ENCODE measurements around the gene TSR3.

Gene TSR3

DNA sequence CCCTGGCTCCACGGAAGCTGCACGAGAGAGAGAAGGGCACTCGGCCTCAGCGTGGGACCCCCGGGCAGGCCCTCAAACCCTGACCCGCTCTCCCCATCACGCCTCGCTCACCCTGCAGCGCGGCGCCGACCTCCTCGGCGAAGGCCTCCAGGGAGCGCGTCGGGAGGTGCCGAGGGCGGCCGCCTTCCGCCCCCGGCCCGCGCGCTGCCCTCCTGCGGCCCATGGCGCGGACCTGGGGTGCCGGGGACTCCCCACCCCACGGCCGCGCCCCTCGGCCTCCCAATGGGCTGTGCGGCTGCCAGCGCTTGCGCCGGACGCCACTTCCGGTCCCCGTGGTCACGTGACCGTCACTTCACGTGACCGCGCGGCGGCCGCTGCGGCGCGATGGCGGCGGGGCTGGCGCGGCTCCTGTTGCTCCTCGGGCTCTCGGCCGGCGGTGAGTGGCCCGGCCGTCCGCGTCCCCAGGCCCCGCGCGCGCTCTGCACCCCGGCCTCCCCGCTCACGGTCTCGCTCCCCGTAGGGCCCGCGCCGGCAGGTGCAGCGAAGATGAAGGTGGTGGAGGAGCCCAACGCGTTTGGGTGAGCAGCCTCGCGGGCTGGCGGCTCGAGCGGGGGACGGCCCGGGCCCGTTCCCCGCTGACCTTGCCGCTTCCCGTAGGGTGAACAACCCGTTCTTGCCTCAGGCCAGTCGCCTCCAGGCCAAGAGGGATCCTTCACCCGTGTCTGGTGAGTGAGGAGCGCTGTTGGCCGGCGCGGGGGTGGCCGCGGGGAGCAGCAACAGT, at the start of gene TSR3, which contains the start of gene GNPTG:
TSR3 (minus strand) TSS at position 297 of the 781 bp plus-strand sequence; CDS start at position 223, 74 bp downstream.
GNPTG (plus strand) TSS at position 350 of the 781 bp plus-strand sequence; CDS start at position 385, 35 bp downstream.
- no peaks in the 10 kb centered on the region for H3K9me3 ChIP-seq (ENCODE audit: insufficient read depth, low read length)
- no peak within 1 kb of the TSS for H3K27ac ChIP-seq (ENCODE audit: low read depth, low read length)
- H4K20me1 ChIP-seq (ENCODE audit: low read depth, low read length): no peaks in the 10 kb centered on the region
- H2AFZ ChIP-seq (ENCODE audit: low read depth, low read length, severe bottlenecking): peak within 1 kb of the TSS; percentile 76
- H3K9ac ChIP-seq (ENCODE audit: low read length): peak within 1 kb of the TSS; percentile 77
- peaks cover 42% of the 10 kb centered on the region for H3K79me2 ChIP-seq (ENCODE audit: insufficient read depth, low read length)
- H3K4me2 ChIP-seq (ENCODE audit: low read depth, low read length, poor library complexity, severe bottlenecking): peak within 1 kb of the TSS; percentile 89
- no peaks in the 10 kb centered on the region for H3K36me3 ChIP-seq (ENCODE audit: low read length)
- no peaks in the 10 kb centered on the region for H3K9me2 ChIP-seq (replicated peaks; ENCODE audit: insufficient read depth, low read length)
- H3F3A ChIP-seq (ENCODE audit: insufficient read depth): no peaks in the 10 kb centered on the region
- peak within 1 kb of the TSS; percentile 70 for H3K4me3 ChIP-seq (ENCODE audit: insufficient read depth, low read length, poor library complexity, severe bottlenecking)
- H3K27me3 ChIP-seq (ENCODE audit: low read length): no peaks in the 10 kb centered on the region
- TF ChIP-seq, protein P1, sequence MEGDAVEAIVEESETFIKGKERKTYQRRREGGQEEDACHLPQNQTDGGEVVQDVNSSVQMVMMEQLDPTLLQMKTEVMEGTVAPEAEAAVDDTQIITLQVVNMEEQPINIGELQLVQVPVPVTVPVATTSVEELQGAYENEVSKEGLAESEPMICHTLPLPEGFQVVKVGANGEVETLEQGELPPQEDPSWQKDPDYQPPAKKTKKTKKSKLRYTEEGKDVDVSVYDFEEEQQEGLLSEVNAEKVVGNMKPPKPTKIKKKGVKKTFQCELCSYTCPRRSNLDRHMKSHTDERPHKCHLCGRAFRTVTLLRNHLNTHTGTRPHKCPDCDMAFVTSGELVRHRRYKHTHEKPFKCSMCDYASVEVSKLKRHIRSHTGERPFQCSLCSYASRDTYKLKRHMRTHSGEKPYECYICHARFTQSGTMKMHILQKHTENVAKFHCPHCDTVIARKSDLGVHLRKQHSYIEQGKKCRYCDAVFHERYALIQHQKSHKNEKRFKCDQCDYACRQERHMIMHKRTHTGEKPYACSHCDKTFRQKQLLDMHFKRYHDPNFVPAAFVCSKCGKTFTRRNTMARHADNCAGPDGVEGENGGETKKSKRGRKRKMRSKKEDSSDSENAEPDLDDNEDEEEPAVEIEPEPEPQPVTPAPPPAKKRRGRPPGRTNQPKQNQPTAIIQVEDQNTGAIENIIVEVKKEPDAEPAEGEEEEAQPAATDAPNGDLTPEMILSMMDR (IDR thresholded peaks at IDR 0.05; ENCODE audit: insufficient read depth, low read length, poor library complexity, severe bottlenecking): no peak
- no peak for TF ChIP-seq EZH2phosphoT487 (conservative IDR thresholded peaks at IDR 0.05; ENCODE audit: low read length)

GRCh38 chr16:1401061-1401757, 49.5 kb upstream of the TSR3 start:
- no peak overlapping the region for H3K9ac ChIP-seq (ENCODE audit: low read length)
- no peaks in the 10 kb centered on the region for H3K36me3 ChIP-seq (ENCODE audit: low read length)
- no peak overlapping the region for H2AFZ ChIP-seq (ENCODE audit: low read depth, low read length, severe bottlenecking)

DNA sequence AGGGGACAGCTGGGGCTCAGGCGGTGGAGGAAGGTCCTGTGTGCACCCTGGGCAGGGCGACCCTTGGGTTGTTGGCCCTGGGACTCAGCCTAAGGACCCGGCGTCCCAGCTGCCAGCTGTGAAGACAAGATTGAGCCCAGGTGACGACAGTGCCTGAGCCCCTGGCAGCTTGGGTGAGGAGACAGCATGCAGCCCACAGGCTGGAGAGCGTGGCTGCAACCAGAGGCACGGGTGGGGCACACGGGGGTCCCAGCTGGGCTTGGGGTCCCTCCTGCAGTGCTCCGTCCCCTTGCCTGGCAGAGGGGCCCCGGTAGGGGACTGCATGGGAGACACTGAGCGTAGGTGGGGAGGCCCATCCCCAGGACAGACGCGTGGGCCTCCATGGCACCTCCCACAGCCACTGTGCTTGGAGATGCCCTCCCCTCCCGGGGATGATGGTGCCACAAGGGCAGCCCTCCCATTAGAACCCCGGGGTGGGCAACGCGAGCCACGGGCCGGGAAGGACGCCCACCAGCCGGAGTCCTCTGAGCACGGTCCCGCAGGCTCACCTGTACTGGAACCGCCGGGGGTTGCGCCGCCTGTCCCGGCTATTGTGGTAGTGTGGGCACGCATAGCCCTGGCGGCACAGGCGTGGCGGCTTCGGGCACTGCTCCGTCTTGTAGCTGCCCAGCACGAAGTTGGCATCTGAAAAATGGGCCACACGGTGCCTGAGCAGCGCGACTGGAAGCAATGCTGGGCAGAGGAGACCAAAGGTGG, 47.3 kb upstream of the TSR3 start:
- Histone ChIP-seq H4K20me1 (ENCODE audit: low read depth, low read length) (no peaks in the 10 kb centered on the region), H3K27ac (ENCODE audit: low read depth, low read length) (no peak overlapping the region), H3F3A (ENCODE audit: insufficient read depth) (no peaks in the 10 kb centered on the region)

More at GRCh38 chr16:1401061-1401757, 49.5 kb upstream of the TSR3 start:
- H3K9me3 ChIP-seq (ENCODE audit: insufficient read depth, low read length): no peaks in the 10 kb centered on the region
- no peak overlapping the region for H3K4me3 ChIP-seq (ENCODE audit: insufficient read depth, low read length, poor library complexity, severe bottlenecking)
- no peak overlapping the region for H3K27ac ChIP-seq (ENCODE audit: low read depth, low read length)
- H3F3A ChIP-seq (ENCODE audit: insufficient read depth): no peaks in the 10 kb centered on the region
- no peak for TF ChIP-seq EZH2phosphoT487 (conservative IDR thresholded peaks at IDR 0.05; ENCODE audit: low read length)
- TF ChIP-seq, protein P1 (IDR thresholded peaks at IDR 0.05; ENCODE audit: insufficient read depth, low read length, poor library complexity, severe bottlenecking): no peak
- no peaks in the 10 kb centered on the region for H4K20me1 ChIP-seq (ENCODE audit: low read depth, low read length)
- H3K79me2 ChIP-seq (ENCODE audit: insufficient read depth, low read length): no peaks in the 10 kb centered on the region
- no peak overlapping the region for H3K4me2 ChIP-seq (ENCODE audit: low read depth, low read length, poor library complexity, severe bottlenecking)
- H3K27me3 ChIP-seq (ENCODE audit: low read length): no peaks in the 10 kb centered on the region
- H3K9me2 ChIP-seq (replicated peaks; ENCODE audit: insufficient read depth, low read length): no peaks in the 10 kb centered on the region

More for the DNA sequence above, 47.3 kb upstream of the TSR3 start:
- TF ChIP-seq EZH2phosphoT487 (conservative IDR thresholded peaks at IDR 0.05; ENCODE audit: low read length): no peak
- TF ChIP-seq, protein P1 (IDR thresholded peaks at IDR 0.05; ENCODE audit: insufficient read depth, low read length, poor library complexity, severe bottlenecking): no peak
- Histone ChIP-seq H3K9me2 (replicated peaks; ENCODE audit: insufficient read depth, low read length) (no peaks in the 10 kb centered on the region), H3K4me2 (ENCODE audit: low read depth, low read length, poor library complexity, severe bottlenecking) (no peak overlapping the region), H3K36me3 (ENCODE audit: low read length) (no peaks in the 10 kb centered on the region), H3K4me3 (ENCODE audit: insufficient read depth, low read length, poor library complexity, severe bottlenecking) (no peak overlapping the region), H3K9ac (ENCODE audit: low read length) (no peak overlapping the region), H2AFZ (ENCODE audit: low read depth, low read length, severe bottlenecking) (no peak overlapping the region), H3K79me2 (ENCODE audit: insufficient read depth, low read length) (no peaks in the 10 kb centered on the region), H3K27me3 (ENCODE audit: low read length) (no peaks in the 10 kb centered on the region), H3K9me3 (ENCODE audit: insufficient read depth, low read length) (no peaks in the 10 kb centered on the region)
